ENCODE data around the gene RAB29. TPM values are rescaled to one million over a fixed set of nuclear protein-coding genes. Genes with fewer than 3 reads are reported as not detected.

The RAB29 gene
- total and polyA plus RNA-seq, 9 of the 15 experiments (the other 6 are each of a cell fraction or from before 2014, with no cell fraction given): 6.3 to 17.6 (median 8.0) TPM

DNA sequence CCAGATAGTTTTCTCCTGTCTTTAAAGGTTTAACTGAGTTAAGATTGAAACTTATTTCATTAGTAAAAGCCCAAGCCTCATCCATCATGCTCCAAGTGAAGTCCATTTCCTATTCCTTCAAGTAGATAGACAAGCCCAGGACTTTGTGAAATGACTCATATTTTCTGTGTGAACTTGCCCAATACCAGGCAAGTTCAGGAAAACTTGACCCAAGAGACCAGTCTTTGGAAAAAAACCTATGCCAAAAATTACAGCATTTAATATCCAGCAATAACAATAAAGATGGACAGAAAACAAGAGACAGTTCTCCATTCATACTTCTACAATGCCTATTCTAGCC, 405 bp upstream of the RAB29 start:
- H3K36me3 ChIP-seq (ENCODE audit: control insufficient read depth, insufficient read depth, low read length): no peaks in the 10 kb centered on the region
- ChIA-PET POLR2A (interaction anchor here (0.7 to 3.0 kb wide), 9 partner anchors 10 to 35 kb away, joined by 3 to 10 read pairs (median 5); no protein-coding TSS in a partner anchor), CTCF (ENCODE audit: low intra/inter-chr PET ratio) (no interaction called here)
- TF ChIP-seq ZNF143 (CRISPR knock-in tag; IDR thresholded peaks at IDR 0.05) (0 out of 2 replicates have a peak, but pooled peaks have one; percentile 62), CEBPG (CRISPR knock-in tag; IDR thresholded peaks at IDR 0.05) (no peak), CEBPG (tag; conservative IDR thresholded peaks at IDR 0.05 in 1 of 2, IDR thresholded peaks at IDR 0.05 in 1 of 2) (peak; percentile 67 to 74), FOSL1 (tag; conservative IDR thresholded peaks at IDR 0.05) (peak; percentile 82), JUND (IDR thresholded peaks at IDR 0.05; ENCODE audit: borderline replicate concordance, low read depth, low read length) (no peak; the same call in 1 of the 2 replicates), JUND (tag; IDR thresholded peaks at IDR 0.05; ENCODE audit: borderline replicate concordance, low read depth, low read length) (0 out of 3 replicates have a peak, but pooled peaks have one; percentile 43), MEIS2 (IDR thresholded peaks at IDR 0.05; ENCODE audit: partially characterized antibody) (peak; percentile 40), PHB (CRISPR knock-in tag; IDR thresholded peaks at IDR 0.05) (no peak), CEBPB (tag; IDR thresholded peaks at IDR 0.05) (peak; percentile 63; the same call in 1 of the 2 replicates), ATF3 (IDR thresholded peaks at IDR 0.05) (peak; percentile 23; the same call in 1 of the 2 replicates), ATF3 (CRISPR knock-in tag; conservative IDR thresholded peaks at IDR 0.05) (no peak), PML (IDR thresholded peaks at IDR 0.05; ENCODE audit: low read length) (no peak), ZNF589 (CRISPR knock-in tag; IDR thresholded peaks at IDR 0.05; ENCODE audit: low read depth) (peak; percentile 13; the same call in 1 of the 2 replicates)
- TF ChIP-seq, protein P1, sequence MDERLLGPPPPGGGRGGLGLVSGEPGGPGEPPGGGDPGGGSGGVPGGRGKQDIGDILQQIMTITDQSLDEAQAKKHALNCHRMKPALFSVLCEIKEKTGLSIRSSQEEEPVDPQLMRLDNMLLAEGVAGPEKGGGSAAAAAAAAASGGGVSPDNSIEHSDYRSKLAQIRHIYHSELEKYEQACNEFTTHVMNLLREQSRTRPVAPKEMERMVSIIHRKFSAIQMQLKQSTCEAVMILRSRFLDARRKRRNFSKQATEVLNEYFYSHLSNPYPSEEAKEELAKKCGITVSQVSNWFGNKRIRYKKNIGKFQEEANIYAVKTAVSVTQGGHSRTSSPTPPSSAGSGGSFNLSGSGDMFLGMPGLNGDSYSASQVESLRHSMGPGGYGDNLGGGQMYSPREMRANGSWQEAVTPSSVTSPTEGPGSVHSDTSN (CRISPR knock-in tag; IDR thresholded peaks at IDR 0.05; ENCODE audit: low read depth): no peak
- TF ChIP-seq, protein P1 (tag; conservative IDR thresholded peaks at IDR 0.05; ENCODE audit: low read depth): 0 out of 2 replicates have a peak, but pooled peaks have one; percentile 27
- H3K4me2 ChIP-seq (ENCODE audit: insufficient read depth, low read length): peak overlapping the region; percentile 89
- H3K4me1 ChIP-seq (replicated peaks in 1 of 2; ENCODE audit: control insufficient read depth in 2 of 2, insufficient read depth in 2 of 2, low read length in 2 of 2): peaks cover 8 to 9% of the 10 kb centered on the region in 2 experiments; a peak in 4 of 5 replicates
- H3K4me3 ChIP-seq: no peak overlapping the region
- intact Hi-C loops (cut with micrococcal nuclease): no loop called here
- no peaks in the 10 kb centered on the region for H4K20me1 ChIP-seq (replicated peaks; ENCODE audit: control insufficient read depth, insufficient read depth, low read length)
- DNase-seq (ENCODE audit: extremely low read depth in 1 of 4, low spot score in 3 of 4): peak in 1 of 4 experiments; percentile 14
- ATAC-seq: no peak
- no peaks in the 10 kb centered on the region; a peak in 1 of 5 replicates for H3K27me3 ChIP-seq (ENCODE audit: control insufficient read depth in 2 of 2, insufficient read depth in 2 of 2, low read length in 2 of 2)
- H3K9me3 ChIP-seq (replicated peaks; ENCODE audit: control insufficient read depth, insufficient read depth, low read depth, low read length): 0 out of 2 replicates have a peak, but pooled peaks cover 4% of the 10 kb centered on the region
- H3K9ac ChIP-seq (ENCODE audit: insufficient read depth in 1 of 2, low read depth in 2 of 2, low read length in 2 of 2): 0 out of 4 replicates have a peak overlapping the region, but pooled peaks of 1 of the 2 experiments have one; percentile 72
- no peaks in the 10 kb centered on the region for H3K79me2 ChIP-seq (ENCODE audit: control insufficient read depth, insufficient read depth, low read length)
- FAIRE-seq: no peak
- H3K27ac ChIP-seq (ENCODE audit: extremely low read depth, low read depth, low read length): no peak overlapping the region
- no TSS peak for BruUV-seq (replicated peaks)
- no peaks in the 10 kb centered on the region for H3K9me1 ChIP-seq (ENCODE audit: control insufficient read depth, insufficient read depth, low read length)
- in situ Hi-C loops (cut with MboI): no loop called here
- H2AFZ ChIP-seq (ENCODE audit: low read depth, low read length): peak overlapping the region; percentile 95

All from K562 (cell line).